ENCODE measurements around the gene RPS17.
A peak's percentile ranks its signal among the peaks of the same experiment; 100 is the strongest.
"Not testable (repeated sequence)": the region's sequence is repeated elsewhere in the genome, so short reads cannot be mapped to it uniquely, and the experiment has no call there.

Gene RPS17

GRCh38 chr15:82535566-82536408, 4.5 kb downstream of the RPS17 start:
- peak overlapping the region; percentile 83 for H3K4me2 ChIP-seq (ENCODE audit: low read depth, low read length, poor library complexity, severe bottlenecking)
- peaks cover 59% of the 10 kb centered on the region; the same call in 1 of the 2 replicates for H3K36me3 ChIP-seq (ENCODE audit: insufficient read depth, low read length)
- no peak for TF ChIP-seq CTCF (conservative IDR thresholded peaks at IDR 0.05; ENCODE audit: low read length)
- TF ChIP-seq EZH2phosphoT487 (IDR thresholded peaks at IDR 0.05; ENCODE audit: borderline replicate concordance) = no peak

GRCh38 chr15:82535151-82535550, 5.1 kb downstream of the RPS17 start:
- H3K27me3 ChIP-seq (ENCODE audit: insufficient read depth, low read length, poor library complexity, severe bottlenecking); H3K9ac ChIP-seq (ENCODE audit: low read depth, low read length, poor library complexity, severe bottlenecking); H3K9me2 ChIP-seq (replicated peaks; ENCODE audit: low read depth, low read length); H3K4me2 ChIP-seq (ENCODE audit: low read depth, low read length, poor library complexity, severe bottlenecking); H3F3A ChIP-seq (ENCODE audit: low read depth); H3K9me3 ChIP-seq (ENCODE audit: insufficient read depth, low read depth, low read length); H2AFZ ChIP-seq (ENCODE audit: low read length); H3K4me3 ChIP-seq (ENCODE audit: low read length, poor library complexity, severe bottlenecking): not testable (repeated sequence)
- H3K36me3 ChIP-seq (ENCODE audit: insufficient read depth, low read length) = peaks cover 59% of the 10 kb centered on the region; the same call in 1 of the 2 replicates
- peaks cover 49% of the 10 kb centered on the region for H4K20me1 ChIP-seq (ENCODE audit: insufficient read depth, low read length, poor library complexity, severe bottlenecking)
- peaks cover 26% of the 10 kb centered on the region for H3K4me1 ChIP-seq (ENCODE audit: insufficient read depth, low read length, poor library complexity, severe bottlenecking)
- peaks cover 50% of the 10 kb centered on the region for H3K79me2 ChIP-seq (ENCODE audit: insufficient read depth, low read length)

More at GRCh38 chr15:82535566-82536408, 4.5 kb downstream of the RPS17 start:
- Histone ChIP-seq H3K79me2 (ENCODE audit: insufficient read depth, low read length) (peaks cover 53% of the 10 kb centered on the region), H4K20me1 (ENCODE audit: insufficient read depth, low read length, poor library complexity, severe bottlenecking) (peaks cover 48% of the 10 kb centered on the region), H3K4me1 (ENCODE audit: insufficient read depth, low read length, poor library complexity, severe bottlenecking) (peaks cover 26% of the 10 kb centered on the region), H3K27me3 (ENCODE audit: insufficient read depth, low read length, poor library complexity, severe bottlenecking) (peaks cover 10% of the 10 kb centered on the region), H3K9ac (ENCODE audit: low read depth, low read length, poor library complexity, severe bottlenecking) (peak overlapping the region; percentile 99), H3K4me3 (ENCODE audit: low read length, poor library complexity, severe bottlenecking) (peak overlapping the region; percentile 99), H3F3A (ENCODE audit: low read depth) (0 out of 2 replicates have a peak, but pooled peaks cover 8% of the 10 kb centered on the region), H2AFZ (ENCODE audit: low read length) (no peak overlapping the region), H3K9me2 (replicated peaks; ENCODE audit: low read depth, low read length) (no peaks in the 10 kb centered on the region), H3K9me3 (ENCODE audit: insufficient read depth, low read depth, low read length) (no peaks in the 10 kb centered on the region)

- H3K9me2 ChIP-seq (replicated peaks; ENCODE audit: low read depth, low read length); H2AFZ ChIP-seq (ENCODE audit: low read length); H3K27me3 ChIP-seq (ENCODE audit: insufficient read depth, low read length, poor library complexity, severe bottlenecking); H3K4me2 ChIP-seq (ENCODE audit: low read depth, low read length, poor library complexity, severe bottlenecking); H3K9me3 ChIP-seq (ENCODE audit: insufficient read depth, low read depth, low read length); H3K9ac ChIP-seq (ENCODE audit: low read depth, low read length, poor library complexity, severe bottlenecking); H3K4me3 ChIP-seq (ENCODE audit: low read length, poor library complexity, severe bottlenecking); H3F3A ChIP-seq (ENCODE audit: low read depth): not testable (repeated sequence)
- H4K20me1 ChIP-seq (ENCODE audit: insufficient read depth, low read length, poor library complexity, severe bottlenecking) = peaks cover 43% of the 10 kb centered on the region
- peaks cover 43% of the 10 kb centered on the region for H3K79me2 ChIP-seq (ENCODE audit: insufficient read depth, low read length)
- peaks cover 56% of the 10 kb centered on the region; the same call in 1 of the 2 replicates for H3K36me3 ChIP-seq (ENCODE audit: insufficient read depth, low read length)
- H3K4me1 ChIP-seq (ENCODE audit: insufficient read depth, low read length, poor library complexity, severe bottlenecking) = peaks cover 26% of the 10 kb centered on the region
These were observed 5.8 kb downstream of the RPS17 start for GRCh38 chr15:82534457-82534861.

- H3K36me3 ChIP-seq (ENCODE audit: insufficient read depth, low read length) = peaks cover 55% of the 10 kb centered on the region; the same call in 1 of the 2 replicates
- 0 out of 2 replicates have a peak, but pooled peaks cover 8% of the 10 kb centered on the region for H3F3A ChIP-seq (ENCODE audit: low read depth)
- no peak overlapping the region for H3K9ac ChIP-seq (ENCODE audit: low read depth, low read length, poor library complexity, severe bottlenecking)
- peaks cover 36% of the 10 kb centered on the region for H3K79me2 ChIP-seq (ENCODE audit: insufficient read depth, low read length)
- no peaks in the 10 kb centered on the region for H3K9me3 ChIP-seq (ENCODE audit: insufficient read depth, low read depth, low read length)
- H3K4me2 ChIP-seq (ENCODE audit: low read depth, low read length, poor library complexity, severe bottlenecking) = no peak overlapping the region
- no peaks in the 10 kb centered on the region for H3K9me2 ChIP-seq (replicated peaks; ENCODE audit: low read depth, low read length)
- peaks cover 36% of the 10 kb centered on the region for H4K20me1 ChIP-seq (ENCODE audit: insufficient read depth, low read length, poor library complexity, severe bottlenecking)
- TF ChIP-seq CTCF (conservative IDR thresholded peaks at IDR 0.05; ENCODE audit: low read length) (no peak), EZH2phosphoT487 (IDR thresholded peaks at IDR 0.05; ENCODE audit: borderline replicate concordance) (no peak)
- peaks cover 25% of the 10 kb centered on the region for H3K4me1 ChIP-seq (ENCODE audit: insufficient read depth, low read length, poor library complexity, severe bottlenecking)
- no peaks in the 10 kb centered on the region for H3K27me3 ChIP-seq (ENCODE audit: insufficient read depth, low read length, poor library complexity, severe bottlenecking)
- no peak overlapping the region for H2AFZ ChIP-seq (ENCODE audit: low read length)
- H3K4me3 ChIP-seq (ENCODE audit: low read length, poor library complexity, severe bottlenecking) = no peak overlapping the region
These were observed 6.5 kb downstream of the RPS17 start for GRCh38 chr15:82533801-82534200.

Measured in Loucy (cell line).